BE2C (cell line): ENCODE data around the gene EIF4H.

ENCODE experiments used
- DNase-seq: peaks from one replicate; pipeline ENCODE4 v3.0.0-alpha.2; 2020
- H3K27me3 ChIP-seq: fragments of 250-450 bp; sonication (Bioruptor Pico); 2 replicates; pipeline ENCODE4 v1.5.1; 2020; ENCODE audit warnings: mild to moderate bottlenecking
- H3K36me3 ChIP-seq: fragments of 250-450 bp; sonication (Bioruptor Pico); 2 replicates; pipeline ENCODE4 v1.5.1; 2020; ENCODE audit warnings: mild to moderate bottlenecking
- H3K4me1 ChIP-seq: fragments of 250-450 bp; sonication (Bioruptor Pico); 2 replicates; pipeline ENCODE4 v1.5.1; 2020
- H3K4me3 ChIP-seq: 2 replicates; pipeline ENCODE4 v1.5.1; 2011; ENCODE audit warnings: low read depth, low read length
- H3K9me3 ChIP-seq: fragments of 250-450 bp; sonication (Bioruptor Pico); 2 replicates; pipeline ENCODE4 v1.5.1; 2020
- CTCF ChIP-seq: IDR thresholded peaks from 2 replicates; pipeline ENCODE4 v1.5.1; 2012; ENCODE audit warnings: mild to moderate bottlenecking, low read depth, low read length

The EIF4H gene

GRCh38 chr7:74218343-74218698, 44.2 kb downstream of the EIF4H start:
- H3K4me1 ChIP-seq, result no peaks in the 10 kb centered on the region
- H3K9me3 ChIP-seq, result no peaks in the 10 kb centered on the region; the same call in 1 of the 2 replicates
- TF ChIP-seq CTCF, result no peak
- no peak overlapping the region for H3K4me3 ChIP-seq
- DNase-seq, result no peak
- H3K27me3 ChIP-seq, result no peaks in the 10 kb centered on the region
- no peaks in the 10 kb centered on the region for H3K36me3 ChIP-seq

DNA sequence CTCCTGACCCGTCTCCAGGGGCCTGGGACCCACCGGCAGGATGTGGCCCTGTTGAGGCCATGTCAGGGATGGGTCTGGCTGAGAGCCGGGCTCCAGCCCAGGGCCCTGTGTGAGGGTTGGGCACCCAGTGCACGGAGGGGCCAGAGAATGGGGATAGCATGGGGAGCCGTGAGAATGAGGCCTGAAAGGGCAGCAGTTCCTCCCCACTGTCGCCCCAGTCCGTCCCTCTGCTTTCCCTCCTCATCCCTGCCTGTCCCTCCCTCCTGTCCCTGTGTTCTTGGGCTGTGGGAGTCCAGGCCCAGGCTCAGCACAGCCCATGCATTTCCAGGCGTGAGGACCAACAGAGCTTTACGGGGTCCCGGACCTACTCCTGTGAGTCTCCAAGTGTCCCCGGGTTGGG, 45.3 kb downstream of the EIF4H start:
- no peak for TF ChIP-seq CTCF
- H3K4me3 ChIP-seq, result no peak overlapping the region
- no peaks in the 10 kb centered on the region; the same call in 1 of the 2 replicates for H3K9me3 ChIP-seq
- H3K36me3 ChIP-seq, result no peaks in the 10 kb centered on the region
- no peaks in the 10 kb centered on the region for H3K4me1 ChIP-seq
- DNase-seq, result no peak
- no peaks in the 10 kb centered on the region for H3K27me3 ChIP-seq

DNA sequence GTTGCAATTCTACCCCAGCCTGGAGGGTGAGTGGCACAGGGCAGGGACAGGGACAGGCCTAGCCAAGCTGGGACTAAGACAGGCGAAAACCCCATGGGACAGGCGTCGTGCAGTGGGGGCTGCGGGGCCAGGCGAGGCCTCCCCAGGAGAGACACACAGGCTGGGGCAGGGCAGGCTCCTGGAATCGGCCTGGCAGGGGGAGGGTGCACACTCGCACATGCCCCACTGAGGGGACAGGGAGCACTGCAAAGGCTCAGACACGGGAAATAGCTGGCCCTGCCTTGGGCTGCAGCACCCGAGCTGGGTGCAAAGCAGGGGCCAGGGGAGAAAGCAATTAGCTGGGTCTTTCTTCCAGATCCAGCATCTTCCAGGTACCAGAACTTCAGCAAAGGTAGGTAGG, 46.1 kb downstream of the EIF4H start:
- Histone ChIP-seq H3K27me3 (no peaks in the 10 kb centered on the region), H3K9me3 (no peaks in the 10 kb centered on the region; the same call in 1 of the 2 replicates), H3K4me3 (no peak overlapping the region), H3K36me3 (no peaks in the 10 kb centered on the region), H3K4me1 (no peaks in the 10 kb centered on the region)
- no peak for TF ChIP-seq CTCF
- no peak for DNase-seq

GRCh38 chr7:74221713-74222112, 47.6 kb downstream of the EIF4H start:
- no peak for TF ChIP-seq CTCF
- Histone ChIP-seq H3K9me3 (no peaks in the 10 kb centered on the region; the same call in 1 of the 2 replicates), H3K27me3 (no peaks in the 10 kb centered on the region), H3K4me3 (no peak overlapping the region), H3K36me3 (no peaks in the 10 kb centered on the region), H3K4me1 (no peaks in the 10 kb centered on the region)
- no peak for DNase-seq

- TF ChIP-seq CTCF, result no peak
- Histone ChIP-seq H3K4me1 (no peaks in the 10 kb centered on the region), H3K9me3 (no peaks in the 10 kb centered on the region; the same call in 1 of the 2 replicates), H3K27me3 (no peaks in the 10 kb centered on the region), H3K4me3 (no peak overlapping the region), H3K36me3 (no peaks in the 10 kb centered on the region)
- DNase-seq, result no peak
Measured at GRCh38 chr7:74222851-74223710, 48.9 kb downstream of the EIF4H start.
